Kidney epithelial cell (primary cell): ENCODE measurements around the gene CEP43. TPM values are rescaled to one million over a fixed set of nuclear protein-coding genes. Genes with fewer than 3 reads are reported as not detected.

Source experiments
- DNase-seq: peaks from one replicate; pipeline ENCODE4 v3.0.0-alpha.2; 2010; ENCODE audit warnings: low read depth
- H3K27me3 ChIP-seq: 2 replicates; pipeline ENCODE4 v1.6.0; 2011; ENCODE audit warnings: low read length; ENCODE audit not compliant: control insufficient read depth, insufficient read depth
- H3K36me3 ChIP-seq: 2 replicates; pipeline ENCODE4 v1.5.1; 2011; ENCODE audit warnings: low read length; ENCODE audit not compliant: control insufficient read depth, insufficient read depth
- H3K4me3 ChIP-seq: 2 replicates; pipeline ENCODE4 v1.5.1; 2011; ENCODE audit warnings: low read depth, mild to moderate bottlenecking, control low read depth, low read length
- total RNA-seq: library from RNA; depleted of rRNA; stranded (reverse); fragments of >200 nt; gene quantifications from 2 replicates; pipeline ENCODE4 v1.2.3, GENCODE V29; 2015
- TF ChIP-seq, protein P1 (sequence below): IDR thresholded peaks from 2 replicates; pipeline ENCODE4 v1.5.1; 2011; ENCODE audit warnings: mild to moderate bottlenecking, moderate library complexity, low read length, control low read depth, inconsistent platforms; ENCODE audit not compliant: insufficient read depth, poor library complexity, severe bottlenecking

Gene CEP43
- total RNA-seq, 1 donor from 2014 or later: 13.8 TPM

DNA sequence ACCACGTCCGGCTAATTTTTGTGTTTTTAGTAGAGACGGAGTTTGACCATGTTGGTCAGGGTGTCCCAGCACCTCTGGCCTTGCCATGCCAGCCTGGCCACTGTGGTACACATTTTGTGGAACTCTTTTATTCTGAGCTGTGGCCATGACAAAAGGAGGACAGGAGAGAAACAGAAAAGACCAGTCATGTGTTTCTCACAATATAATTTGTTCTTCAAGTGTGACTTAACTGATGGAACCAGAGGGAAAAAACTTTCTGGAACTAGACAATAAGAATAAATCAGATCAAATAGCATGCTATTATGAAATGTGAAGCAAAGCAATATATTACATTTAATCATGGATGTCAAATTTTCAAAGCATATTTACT is 38.6 kb upstream of the CEP43 start:
- H3K27me3 ChIP-seq: no peaks in the 10 kb centered on the region
- no peaks in the 10 kb centered on the region for H3K36me3 ChIP-seq
- TF ChIP-seq, protein P1, sequence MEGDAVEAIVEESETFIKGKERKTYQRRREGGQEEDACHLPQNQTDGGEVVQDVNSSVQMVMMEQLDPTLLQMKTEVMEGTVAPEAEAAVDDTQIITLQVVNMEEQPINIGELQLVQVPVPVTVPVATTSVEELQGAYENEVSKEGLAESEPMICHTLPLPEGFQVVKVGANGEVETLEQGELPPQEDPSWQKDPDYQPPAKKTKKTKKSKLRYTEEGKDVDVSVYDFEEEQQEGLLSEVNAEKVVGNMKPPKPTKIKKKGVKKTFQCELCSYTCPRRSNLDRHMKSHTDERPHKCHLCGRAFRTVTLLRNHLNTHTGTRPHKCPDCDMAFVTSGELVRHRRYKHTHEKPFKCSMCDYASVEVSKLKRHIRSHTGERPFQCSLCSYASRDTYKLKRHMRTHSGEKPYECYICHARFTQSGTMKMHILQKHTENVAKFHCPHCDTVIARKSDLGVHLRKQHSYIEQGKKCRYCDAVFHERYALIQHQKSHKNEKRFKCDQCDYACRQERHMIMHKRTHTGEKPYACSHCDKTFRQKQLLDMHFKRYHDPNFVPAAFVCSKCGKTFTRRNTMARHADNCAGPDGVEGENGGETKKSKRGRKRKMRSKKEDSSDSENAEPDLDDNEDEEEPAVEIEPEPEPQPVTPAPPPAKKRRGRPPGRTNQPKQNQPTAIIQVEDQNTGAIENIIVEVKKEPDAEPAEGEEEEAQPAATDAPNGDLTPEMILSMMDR: no peak
- no peak for DNase-seq
- no peak overlapping the region for H3K4me3 ChIP-seq

DNA sequence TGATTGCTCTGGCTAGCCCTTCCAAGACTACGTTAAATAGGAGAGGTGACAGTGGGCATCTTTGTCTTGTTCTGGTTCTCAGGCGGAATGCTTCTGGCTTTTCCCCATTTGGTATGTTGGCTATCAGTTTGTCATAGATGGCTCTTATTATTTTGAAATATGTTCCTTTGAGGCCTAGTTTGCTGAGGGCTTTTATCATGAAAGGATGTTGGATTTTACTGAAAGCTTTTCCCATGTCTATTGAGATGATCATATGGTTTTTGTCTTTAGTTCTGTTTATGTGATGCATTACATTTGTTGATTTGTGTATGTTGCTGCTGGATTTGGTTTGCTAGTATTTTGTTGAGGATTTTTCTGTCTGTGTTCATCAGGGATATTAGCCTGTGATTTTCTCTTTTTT is 32.9 kb upstream of the CEP43 start:
- Histone ChIP-seq H3K27me3 (no peaks in the 10 kb centered on the region), H3K4me3 (no peak overlapping the region), H3K36me3 (no peaks in the 10 kb centered on the region)
- TF ChIP-seq, protein P1: no peak
- no peak for DNase-seq

DNA sequence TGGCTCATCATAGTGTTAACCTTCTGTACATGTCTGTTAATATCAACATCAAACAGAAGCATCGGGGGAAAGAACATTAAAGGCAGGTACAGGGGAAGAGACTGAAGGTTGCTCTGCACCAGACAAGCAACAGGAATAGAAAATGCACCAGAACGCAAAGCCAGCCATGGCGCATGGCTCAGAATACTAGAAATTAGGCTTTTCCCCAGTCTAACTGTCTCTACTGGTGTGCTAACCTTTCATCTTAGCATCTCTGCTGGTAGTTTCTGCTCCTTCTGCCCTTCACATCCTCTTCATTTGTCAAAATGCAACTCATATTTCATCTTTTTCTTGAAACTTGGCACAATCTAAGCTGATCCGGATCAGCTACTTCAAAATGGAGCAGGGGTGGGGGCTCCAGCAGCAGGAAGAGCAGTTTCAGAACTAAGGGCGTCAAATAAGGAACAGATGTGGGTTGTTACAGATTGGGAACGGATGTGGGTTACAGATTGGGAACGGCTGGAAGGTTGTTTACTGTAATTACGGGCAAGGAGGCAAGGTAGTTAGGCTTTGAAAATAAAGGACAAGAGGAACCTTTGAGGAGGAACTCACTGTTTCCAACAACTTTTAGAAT is 29.7 kb upstream of the CEP43 start:
- no peaks in the 10 kb centered on the region for H3K36me3 ChIP-seq
- H3K4me3 ChIP-seq: no peak overlapping the region
- no peak for DNase-seq
- no peaks in the 10 kb centered on the region for H3K27me3 ChIP-seq
- TF ChIP-seq, protein P1: no peak

DNA sequence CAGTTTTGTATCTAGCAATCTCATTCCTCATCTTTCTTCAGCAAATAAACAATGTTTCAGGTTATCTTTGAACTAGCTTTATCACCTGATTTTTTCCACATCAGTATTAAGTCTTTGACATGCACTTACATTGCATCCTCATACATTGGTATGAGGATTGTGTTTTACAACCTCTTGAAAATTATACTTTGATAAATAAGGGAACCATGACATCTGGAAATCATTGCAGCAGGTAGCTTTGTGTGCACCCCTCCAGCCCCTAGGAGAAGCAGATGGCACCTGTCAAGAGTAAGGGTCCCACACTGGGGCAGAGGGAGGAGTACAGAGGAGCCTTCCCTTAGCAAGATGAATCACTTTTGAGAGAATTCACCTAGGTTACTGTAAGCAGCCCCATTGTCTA is 29.1 kb upstream of the CEP43 start:
- TF ChIP-seq, protein P1: no peak
- H3K36me3 ChIP-seq: no peaks in the 10 kb centered on the region
- no peak overlapping the region for H3K4me3 ChIP-seq
- DNase-seq: no peak
- H3K27me3 ChIP-seq: no peaks in the 10 kb centered on the region

DNA sequence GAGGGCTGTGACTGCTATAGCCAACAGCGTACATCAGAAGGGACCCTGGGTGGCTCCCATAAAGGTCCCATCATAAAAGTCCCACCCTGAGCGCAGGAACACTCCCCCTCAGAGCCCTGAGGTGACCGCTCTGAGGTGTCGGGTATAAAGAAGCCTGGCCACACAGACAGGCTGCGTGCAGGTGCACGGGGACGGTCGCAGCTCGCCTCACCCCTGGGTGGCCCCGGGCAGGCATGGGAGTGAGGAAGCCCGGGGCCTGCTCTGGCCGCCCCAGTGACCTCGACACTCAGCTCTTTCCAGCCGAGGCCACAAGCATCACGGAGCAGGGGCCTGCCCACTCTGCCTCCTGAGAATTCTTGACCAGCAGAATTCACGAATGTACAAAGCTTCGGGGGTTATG is 28.4 kb upstream of the CEP43 start:
- H3K36me3 ChIP-seq: no peaks in the 10 kb centered on the region
- TF ChIP-seq, protein P1: no peak
- no peak for DNase-seq
- no peaks in the 10 kb centered on the region for H3K27me3 ChIP-seq
- H3K4me3 ChIP-seq: no peak overlapping the region

DNA sequence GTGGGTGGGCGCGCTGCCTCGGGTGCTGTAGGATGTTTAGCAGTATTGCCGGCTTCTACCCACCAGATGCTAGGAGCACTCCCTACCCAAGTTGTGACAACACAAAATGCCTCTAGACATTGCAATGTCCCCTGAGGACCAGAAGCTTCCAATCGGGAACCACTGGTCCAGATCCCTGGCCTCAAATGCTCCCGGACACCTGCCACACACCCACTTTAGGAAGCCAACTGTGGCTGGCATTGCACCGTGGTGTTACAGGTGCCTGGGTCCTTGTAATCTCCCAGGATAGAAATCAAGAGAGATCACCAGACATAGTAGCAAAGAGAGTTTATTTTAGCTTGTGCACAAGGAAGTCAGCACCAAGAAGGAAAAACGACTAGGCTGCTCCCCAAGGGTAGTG is 27.9 kb upstream of the CEP43 start:
- no peaks in the 10 kb centered on the region for H3K36me3 ChIP-seq
- no peak for DNase-seq
- TF ChIP-seq, protein P1: no peak
- H3K27me3 ChIP-seq: no peaks in the 10 kb centered on the region
- no peak overlapping the region for H3K4me3 ChIP-seq
